HG02678 (cell line): ENCODE data around the gene ANTKMT.
"Not testable (repeated sequence)": the region's sequence is repeated elsewhere in the genome, so short reads cannot be mapped to it uniquely, and the experiment has no call there.

Experiments
- ATAC-seq: cut with Tn5 transposase; IDR thresholded peaks from one replicate; pipeline ENCODE4 v1.9.1; 2021; ENCODE audit warnings: mild to moderate bottlenecking, moderate library complexity; ENCODE audit not compliant: unreplicated experiment

ANTKMT gene

DNA sequence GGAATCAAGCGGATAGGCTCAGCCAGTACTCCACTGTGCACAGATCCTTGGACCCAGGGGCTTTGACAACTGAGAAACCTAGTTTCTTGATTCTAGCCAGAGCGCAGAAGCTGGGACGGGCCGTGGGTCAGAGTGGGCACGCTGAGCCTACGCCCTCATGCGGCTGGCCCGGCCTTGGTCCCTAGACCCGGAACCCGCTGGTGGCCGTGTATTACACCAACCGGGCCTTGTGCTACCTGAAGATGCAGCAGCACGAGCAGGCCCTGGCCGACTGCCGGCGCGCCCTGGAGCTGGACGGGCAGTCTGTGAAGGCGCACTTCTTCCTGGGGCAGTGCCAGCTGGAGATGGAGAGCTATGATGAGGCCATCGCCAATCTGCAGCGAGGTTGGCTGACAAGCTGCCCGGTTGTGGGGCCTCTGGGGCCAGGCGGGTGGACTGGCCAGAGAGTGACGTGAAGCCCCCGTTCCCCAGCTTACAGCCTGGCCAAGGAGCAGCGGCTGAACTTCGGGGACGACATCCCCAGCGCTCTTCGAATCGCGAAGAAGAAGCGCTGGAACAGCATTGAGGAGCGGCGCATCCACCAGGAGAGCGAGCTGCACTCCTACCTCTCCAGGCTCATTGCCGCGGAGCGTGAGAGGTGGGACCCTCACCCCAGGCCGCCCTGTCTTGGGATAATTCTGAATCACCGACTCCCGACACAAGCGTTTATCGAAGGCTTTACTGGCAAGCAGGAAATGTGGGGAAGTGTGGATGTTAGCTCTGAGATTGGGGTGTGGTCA lies 39.8 kb upstream of the ANTKMT start:
- ATAC-seq: no peak

DNA sequence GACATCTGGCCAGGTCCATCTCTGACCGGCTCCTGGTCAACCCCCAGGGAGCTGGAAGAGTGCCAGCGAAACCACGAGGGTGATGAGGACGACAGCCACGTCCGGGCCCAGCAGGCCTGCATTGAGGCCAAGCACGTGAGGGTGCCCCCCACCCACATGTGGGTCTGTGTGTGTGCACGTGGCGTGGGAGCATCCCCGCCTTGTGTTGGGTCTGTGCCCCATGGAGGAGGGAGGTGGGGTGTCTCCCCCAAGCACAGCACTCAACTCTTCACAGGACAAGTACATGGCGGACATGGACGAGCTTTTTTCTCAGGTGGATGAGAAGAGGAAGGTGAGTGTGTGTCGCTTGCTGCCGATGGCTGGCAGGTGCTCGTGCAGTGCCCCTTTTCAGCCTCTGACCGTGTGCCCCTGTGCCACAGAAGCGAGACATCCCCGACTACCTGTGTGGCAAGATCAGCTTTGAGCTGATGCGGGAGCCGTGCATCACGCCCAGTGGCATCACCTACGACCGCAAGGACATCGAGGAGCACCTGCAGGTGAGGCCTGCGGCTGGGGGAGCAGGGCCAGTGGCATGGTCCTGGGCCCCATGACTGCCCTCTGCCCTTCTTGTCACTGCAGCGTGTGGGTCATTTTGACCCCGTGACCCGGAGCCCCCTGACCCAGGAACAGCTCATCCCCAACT lies 39.1 kb upstream of the ANTKMT start:
- ATAC-seq: no peak

DNA sequence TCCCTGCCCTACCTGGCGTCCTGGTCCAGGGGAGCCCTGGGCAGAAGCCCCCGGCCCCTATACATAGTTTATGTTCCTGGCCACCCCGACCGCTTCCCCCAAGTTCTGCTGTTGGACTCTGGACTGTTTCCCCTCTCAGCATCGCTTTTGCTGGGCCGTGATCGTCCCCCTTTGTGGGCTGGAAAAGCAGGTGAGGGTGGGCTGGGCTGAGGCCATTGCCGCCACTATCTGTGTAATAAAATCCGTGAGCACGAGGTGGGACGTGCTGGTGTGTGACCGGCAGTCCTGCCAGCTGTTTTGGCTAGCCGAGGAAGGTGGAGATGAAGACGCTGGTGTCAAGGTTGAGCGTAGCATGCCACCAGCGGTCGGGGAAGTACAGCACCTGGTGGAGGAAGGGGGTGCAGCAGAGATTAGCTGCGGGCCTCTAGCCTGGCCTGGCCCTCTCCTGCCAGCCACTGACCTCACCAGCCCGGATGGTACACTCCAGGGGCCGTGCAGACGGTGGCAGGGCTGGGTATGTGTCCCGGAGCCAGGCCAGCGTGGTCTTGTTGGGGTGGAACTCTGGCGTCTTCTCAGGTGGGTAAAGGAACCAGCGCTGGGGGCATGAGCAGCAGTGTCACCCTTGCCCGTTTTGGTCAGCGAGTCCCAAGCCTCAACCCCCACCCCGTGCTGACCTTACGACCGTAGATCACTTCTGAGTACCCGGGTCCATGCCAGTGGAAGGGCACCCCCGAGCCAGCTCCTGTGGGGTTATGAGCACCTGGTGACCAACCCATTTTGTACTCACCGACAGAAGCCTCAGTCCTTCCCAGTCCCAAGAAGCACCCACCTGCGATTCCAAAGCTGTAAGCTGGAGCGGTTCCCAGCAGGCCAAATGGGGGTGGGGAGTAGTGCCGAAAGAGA lies 38.2 kb upstream of the ANTKMT start:
- ATAC-seq: no peak

DNA sequence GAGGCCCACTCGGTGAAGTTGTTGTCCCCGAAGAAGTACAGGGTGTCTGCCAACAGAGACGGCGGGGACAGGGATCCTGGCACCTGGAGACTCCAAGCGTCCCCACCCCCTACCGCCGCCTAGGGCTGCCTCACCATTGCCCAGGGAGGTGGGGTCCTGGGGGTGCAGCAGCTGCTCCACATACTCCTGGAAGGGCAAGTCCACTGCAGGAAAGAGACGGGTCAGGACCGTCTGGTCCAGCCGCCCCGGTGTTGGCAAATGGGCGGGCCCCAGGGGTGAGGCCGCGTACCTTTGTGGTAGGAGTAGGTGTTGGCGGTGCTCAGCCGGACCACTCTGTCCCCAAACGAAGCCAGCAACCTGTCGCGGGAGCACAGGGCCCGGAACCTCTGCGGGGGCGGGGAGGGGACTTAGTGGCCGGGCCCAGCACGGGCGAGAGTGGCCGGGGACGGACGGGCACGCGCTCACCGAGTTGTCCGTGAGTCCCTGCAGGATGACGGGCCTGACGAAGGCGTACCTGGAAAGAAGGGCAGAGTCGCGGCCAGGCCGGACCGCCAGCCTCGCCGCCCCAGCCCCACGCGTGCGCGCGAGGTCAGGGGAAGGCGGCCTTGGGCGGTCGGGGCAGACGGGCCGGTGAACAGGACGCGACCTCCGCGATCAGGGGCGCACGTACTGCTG lies 37.4 kb upstream of the ANTKMT start:
- ATAC-seq: no peak

DNA sequence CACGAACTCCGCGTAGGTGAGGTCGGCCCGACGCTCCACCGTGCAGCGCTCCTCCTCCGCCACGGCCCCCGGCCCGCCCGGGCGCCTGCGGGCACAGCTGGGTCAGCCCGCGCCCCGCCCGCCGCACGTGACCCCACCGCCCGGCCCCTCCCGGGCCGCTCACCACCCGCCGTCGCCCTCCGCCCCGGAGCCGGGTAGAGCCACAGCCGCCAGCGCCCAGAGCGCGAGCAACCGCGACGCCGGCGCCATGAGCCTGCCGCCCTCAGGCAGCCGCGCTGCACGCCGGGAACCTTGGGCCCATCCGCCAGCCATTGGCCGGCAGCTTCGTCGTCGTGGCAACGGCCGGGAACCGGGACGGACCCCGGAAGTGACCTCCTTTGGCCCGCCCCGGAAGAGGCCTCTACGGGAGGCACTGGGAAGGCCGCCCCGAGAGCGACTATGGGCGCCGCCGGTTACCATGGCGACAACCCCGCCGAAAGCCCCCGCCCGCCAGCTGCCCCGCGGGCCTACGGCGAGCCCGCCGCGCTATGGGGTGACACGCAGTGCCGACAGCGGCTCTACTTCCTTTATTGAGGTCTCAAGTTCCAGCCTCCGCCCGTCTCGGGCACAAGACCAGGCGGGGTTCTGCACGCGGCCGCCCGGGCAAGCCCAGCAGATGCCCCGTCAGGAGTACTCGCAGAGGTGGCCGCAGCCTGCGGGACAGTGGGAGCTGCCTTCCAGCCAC lies 36.7 kb upstream of the ANTKMT start, which contains the start of gene JMJD8:
Gene JMJD8 (minus strand): TSS at position 264 of the 724 bp plus-strand sequence. CDS start 15 bp downstream, at position 249.
- peak; percentile 64 for ATAC-seq

DNA sequence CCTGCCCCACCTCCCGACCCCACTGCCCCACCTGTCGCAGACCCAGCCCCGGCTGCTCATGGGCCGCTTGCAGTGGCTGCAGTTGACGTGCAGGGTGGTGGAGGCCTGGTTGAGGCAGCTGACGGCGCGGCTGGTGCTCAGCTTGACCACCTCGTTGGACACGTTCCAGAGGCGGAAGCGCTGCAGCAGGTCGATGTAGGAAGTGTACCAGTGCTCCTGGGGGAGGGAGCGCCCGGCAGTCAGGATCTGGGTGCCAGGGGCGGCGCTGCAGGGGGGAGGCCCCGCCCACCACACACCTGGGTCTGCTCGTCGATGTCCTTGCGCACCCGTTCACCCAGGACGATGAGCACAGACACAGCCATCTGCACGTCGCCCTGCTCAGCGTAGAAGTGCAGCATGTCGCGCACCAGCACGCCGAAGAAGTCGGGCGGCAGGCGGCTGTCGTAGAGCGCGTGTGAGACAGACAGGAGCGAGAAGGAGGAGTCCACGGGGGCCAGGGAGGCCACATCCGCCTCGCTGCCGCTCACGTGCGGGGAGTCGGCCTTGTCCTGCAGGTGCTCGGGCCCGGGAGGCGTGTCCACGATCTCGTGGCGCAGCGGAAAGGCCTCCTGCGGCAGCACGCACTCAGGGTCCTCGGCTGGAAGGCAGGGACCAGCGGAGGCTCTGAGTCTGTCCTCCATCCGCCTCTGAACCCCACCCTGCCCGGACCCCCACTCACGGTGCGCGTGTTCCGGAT lies 35.8 kb upstream of the ANTKMT start:
- ATAC-seq: no peak

DNA sequence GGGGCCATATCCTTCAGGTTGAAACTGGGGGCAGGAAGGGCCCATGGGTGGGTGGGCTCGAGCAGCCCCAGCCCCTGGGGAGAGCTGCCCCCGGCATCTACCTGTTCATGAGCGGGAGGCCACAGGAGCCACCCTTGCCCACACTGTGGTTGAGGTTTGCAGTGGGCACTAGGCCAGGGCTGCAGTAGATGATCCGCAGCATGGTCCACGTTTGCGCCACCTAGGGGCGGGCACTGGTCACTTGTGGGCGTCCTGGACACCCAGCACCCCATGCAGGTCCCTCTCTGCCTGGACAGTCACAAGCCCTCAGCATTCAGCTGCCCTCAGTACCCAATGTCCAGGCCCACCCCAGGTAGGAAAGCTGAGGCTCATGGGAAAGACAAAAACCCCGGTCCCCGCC lies 35.0 kb upstream of the ANTKMT start:
- no peak for ATAC-seq

DNA sequence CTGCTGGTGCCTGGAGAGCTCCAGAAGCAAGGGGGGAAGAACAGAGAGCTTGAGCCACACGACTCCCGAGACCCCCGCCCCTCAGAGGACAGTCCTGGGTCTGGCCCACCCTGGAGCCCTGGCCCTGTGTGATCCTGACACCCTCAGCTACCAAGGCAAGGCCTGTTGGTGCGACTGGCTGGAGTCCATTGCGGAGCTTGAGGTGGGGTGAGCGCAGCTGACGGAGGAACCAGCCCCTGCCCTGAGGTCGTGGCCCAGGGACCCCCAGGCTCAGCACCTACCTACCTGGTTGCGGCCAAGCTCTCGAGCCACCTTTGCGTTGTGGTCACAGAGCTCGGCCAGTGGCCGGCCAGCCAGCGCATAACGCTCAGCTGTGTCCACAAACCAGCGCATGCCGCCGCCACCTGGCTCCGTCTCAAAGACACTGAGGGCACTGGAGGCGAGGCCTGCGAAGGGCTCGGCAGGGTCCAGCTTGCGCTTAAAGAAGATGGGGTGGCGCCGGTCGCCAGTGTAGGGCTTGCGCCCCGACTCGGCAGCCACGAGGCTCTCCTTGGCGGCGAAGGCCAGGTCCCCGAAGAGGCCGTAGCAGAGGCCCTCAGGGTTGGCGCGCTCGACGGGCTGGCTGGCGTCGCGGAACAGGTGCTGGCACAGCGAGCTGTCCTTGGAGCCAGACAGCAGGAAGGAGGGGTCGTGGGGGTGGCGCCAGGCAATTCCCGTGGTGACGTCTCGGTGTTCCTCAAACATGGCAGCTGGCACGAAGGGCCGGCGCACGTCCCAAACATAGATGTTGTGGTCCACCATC lies 34.3 kb upstream of the ANTKMT start:
- no peak for ATAC-seq

DNA sequence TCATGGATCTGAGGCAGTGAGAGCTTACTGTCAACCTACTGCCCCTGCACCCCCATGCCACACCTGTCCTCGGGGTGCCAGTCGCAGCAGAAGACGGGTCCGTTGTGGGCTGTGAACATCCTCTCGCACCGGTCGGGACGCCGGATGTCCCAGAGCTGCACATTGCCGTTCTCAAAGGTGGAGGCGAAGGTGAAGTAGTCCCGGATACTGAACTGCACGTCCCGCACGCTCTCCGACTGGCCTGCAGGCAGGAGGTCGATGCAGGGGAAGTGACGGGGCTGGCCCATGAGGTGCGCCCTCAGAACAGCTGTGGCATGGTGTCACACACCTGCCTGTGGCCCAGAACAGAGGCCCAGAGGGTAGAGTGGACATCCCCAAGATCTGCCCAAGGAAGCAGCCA lies 33.4 kb upstream of the ANTKMT start:
- no peak for ATAC-seq

DNA sequence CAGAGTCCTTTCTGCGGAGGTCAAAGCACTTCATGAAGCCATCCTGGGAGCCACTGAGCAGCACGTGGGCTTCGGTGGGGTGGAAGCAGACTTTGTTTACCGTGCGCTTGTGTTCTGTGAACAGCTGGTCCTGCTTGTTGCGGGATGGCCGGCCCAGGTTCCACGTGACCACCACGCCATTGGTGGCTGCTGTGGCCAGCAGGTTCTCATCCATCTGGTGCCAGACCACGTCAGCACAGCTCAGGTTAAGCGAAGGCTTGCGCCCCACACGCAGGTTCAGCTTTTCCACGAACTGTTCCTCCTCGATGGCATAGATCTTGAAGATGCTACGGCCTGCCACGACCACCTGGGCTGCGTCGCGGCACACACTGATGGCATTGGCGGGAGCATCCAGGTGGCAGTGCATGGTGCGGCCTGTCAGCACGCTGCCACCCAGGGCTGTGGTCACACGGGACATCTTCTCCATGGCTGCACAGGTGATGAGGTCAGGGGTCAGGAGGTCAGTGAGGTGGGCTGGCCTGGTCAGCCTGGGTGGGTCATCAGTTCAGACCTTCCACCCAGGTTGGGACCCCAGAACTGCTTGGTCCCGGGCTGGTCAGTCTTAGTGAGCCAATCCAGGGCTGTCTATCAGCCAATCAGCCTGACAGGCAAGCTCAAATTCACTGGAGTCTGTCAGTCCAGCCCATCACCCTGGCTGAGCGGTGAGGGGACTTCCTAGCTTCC lies 31.6 kb upstream of the ANTKMT start:
- ATAC-seq: no peak

DNA sequence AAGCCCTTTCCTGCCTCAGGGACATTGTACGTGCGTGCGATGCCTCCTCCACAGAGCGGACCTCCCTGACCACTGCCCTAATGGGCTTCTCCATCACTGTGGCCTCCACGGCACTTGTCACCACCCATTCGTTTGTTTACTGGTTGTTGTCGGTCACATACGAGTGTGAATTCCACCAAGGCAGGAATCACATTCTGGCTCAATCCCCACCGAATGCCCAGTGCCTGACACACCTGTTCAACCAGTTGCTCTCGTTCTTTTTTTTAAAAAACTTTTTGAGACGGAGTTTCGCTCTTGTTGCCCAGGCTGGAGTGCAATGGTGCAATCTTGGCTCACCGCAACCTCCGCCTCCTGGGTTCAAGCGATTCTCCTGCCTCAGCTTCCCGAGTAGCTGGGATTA lies 29.7 kb upstream of the ANTKMT start:
- not testable (repeated sequence) for ATAC-seq

DNA sequence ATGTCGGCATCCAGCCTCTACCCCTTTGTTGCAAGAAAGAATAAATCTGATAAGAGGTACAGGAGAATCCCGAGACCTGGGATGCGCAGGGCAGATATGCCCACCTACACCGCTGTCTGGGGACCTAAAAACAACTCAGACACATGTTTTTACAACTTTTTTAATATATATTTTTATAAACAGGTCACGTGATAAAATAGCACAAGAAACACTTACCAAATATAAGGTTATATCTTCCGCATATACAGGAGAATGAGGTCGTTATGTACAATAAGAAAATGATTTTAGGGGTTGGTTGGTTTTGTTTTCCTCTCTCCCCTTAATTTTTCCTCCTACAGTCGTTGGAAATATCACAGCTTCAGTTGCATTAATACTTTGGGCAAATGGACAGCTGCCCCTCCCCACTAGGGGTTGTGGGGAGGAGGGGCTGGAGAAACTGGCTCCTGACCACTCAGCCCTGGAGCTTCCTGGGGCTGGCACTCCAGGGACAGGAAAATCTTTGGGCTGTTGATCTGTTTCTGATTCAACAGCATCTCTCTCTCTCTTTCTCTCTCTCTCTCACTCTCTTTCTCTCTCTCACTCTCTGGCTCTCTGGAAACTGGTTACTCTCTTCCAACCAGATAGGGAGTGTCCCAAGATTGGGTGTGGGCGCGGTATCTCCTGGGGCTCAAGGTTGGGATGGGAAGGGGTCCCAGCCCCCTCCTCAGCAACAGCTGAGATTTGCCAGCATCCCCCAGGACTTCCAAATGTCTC lies 28.4 kb upstream of the ANTKMT start:
- ATAC-seq: no peak

DNA sequence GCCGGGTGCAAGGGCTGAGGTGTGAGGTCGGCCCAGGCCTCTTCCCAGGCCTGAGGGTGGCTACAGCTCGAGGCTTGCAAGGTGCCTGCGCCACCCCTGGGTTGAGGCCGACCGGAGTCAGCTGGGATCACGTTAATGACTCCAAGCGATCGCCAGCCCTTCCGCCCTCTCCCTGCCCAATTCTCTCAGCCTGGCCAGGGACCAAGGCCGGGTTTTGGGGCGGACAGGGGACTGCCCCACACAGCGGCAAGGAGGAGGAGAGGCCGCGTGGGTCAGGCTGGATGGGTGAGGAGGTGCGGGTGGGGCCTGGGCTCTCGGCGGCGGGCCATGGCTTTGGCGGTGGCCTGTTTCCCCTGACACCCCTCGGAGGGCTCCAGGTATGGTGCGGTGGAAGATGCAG lies 27.6 kb upstream of the ANTKMT start:
- ATAC-seq: no peak

DNA sequence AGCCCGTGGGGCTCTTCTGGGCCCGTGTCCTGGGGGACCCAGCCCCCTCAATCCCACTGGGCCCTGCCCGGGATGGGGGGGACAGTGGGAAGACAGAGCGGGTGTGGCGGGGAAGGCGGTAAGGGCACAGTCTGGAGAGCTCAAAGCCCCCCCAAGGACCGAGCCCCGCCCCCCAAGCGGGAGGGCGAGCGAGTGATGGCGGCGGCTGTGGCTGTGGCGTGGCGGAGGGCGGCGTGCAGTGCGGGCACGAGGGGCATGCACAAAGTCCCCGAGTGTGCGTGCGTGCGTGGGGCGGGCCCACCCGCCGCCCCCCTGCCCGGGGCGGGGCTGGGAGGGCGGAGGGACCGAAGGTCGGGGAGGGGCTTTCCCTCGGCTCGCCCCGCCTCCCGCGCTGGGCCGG lies 27.2 kb upstream of the ANTKMT start:
- ATAC-seq: no peak

DNA sequence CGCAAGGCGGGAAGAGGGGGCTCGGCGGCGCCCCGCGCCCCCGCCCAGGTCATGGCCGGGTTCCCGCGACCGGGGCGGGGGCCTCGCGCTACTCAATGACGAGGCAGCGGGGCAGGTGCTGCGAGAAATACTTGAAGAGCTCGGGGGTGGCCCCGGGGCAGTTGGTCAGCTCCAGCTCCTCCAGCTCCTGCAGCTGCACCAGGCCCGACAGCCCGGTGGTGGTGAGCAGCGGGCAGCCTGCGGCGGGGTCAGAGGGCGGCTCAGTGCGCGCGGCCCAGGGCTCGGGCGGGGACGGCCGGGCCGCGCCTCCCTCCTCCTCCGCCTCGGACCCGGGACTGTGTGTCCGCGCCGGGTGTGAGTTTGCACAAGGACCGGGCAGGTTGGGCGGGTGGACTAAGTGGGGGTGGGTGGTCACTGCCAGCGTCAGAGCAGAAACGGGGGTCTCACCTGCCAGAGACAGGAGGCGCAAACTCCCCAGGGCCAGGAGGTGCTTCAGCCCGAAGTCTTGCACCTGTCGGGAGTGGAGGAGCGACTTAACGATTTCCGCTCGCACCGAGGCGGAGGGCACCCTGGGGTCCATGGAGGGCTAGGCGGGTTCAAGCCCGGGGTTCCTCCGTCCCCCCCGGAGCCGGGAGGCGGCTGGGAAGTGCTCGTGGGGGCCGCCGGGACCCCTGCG lies 26.6 kb upstream of the ANTKMT start:
- no peak for ATAC-seq

DNA sequence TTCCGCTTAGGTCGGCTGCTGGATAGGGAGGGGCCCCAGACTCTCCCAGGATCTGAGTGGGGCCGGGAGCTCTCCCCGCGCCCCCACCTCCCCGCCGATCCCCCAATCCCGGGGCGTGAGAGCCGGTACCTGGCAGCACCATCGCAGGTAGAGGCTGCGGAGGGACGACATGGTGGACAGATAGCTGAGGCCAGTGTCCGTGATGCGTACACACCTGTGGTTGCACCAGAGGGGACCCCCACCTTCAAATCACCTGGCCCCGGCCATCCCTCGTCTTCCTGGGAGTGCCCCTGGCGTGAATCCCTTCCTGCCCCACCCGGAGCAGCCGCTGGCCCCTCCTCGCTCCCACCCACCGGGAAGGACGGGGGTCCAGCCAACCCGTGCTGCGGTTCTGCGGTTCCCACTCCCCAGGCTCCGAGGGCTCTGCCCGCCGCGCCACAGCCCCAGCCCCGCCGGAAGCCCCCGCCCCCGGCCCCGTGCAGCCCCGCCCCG lies 26.0 kb upstream of the ANTKMT start:
- no peak for ATAC-seq
